Right cardiac atrium (tissue), 5 donors: Measurements from ENCODE around the gene ZFR2. TPM values are rescaled to one million over a fixed set of nuclear protein-coding genes. Genes with fewer than 3 reads are reported as not detected.
"Not testable (repeated sequence)": the region's sequence is repeated elsewhere in the genome, so short reads cannot be mapped to it uniquely, and the experiment has no call there.

Experiments
- ATAC-seq, 2 donors: fragments of 200-7000 bp; cut with Tn5 transposase; one replicate each; pipeline versions ENCODE4 v1.8.0 to v1.9.1; 2020; ENCODE audit warnings: moderate library complexity in 2 of 2, mild to moderate bottlenecking in 1 of 2
- DNase-seq, 3 donors: peaks; one replicate each; pipeline ENCODE4 v3.0.0-alpha.2; 2020
- H3K27ac ChIP-seq: one replicate; pipeline ENCODE4 v1.5.1; 2013; ENCODE audit warnings: mild to moderate bottlenecking, low read length, control low read depth, moderate library complexity
- H3K27me3 ChIP-seq: one replicate; pipeline ENCODE4 v1.6.1; 2013; ENCODE audit not compliant: control insufficient read depth, insufficient read depth
- H3K4me1 ChIP-seq: one replicate; pipeline ENCODE4 v1.6.1; 2013; ENCODE audit warnings: low read length; ENCODE audit not compliant: control insufficient read depth, insufficient read depth
- H3K4me3 ChIP-seq: one replicate; pipeline ENCODE4 v1.5.1; 2013; ENCODE audit warnings: low read length, control low read depth
- H3K9me3 ChIP-seq: one replicate; pipeline ENCODE4 v1.6.1; 2013; ENCODE audit warnings: low read length; ENCODE audit not compliant: control insufficient read depth
- WGBS: extraction: QIAGEN DNeasy Blood & Tissue Kit; methylation state at CpG from one replicate; pipeline ENCODE4 v1.1.7; 2013; 5-methylcytosine and 5-hydroxymethylcytosine counted together
- intact Hi-C, 4 donors: fragments of 100-400 bp; cut with DNase I; formaldehyde crosslinking; loops; one replicate each; pipeline versions ENCODE4 v1.11.0 to v1.14.0; 2022 to 2023
- polyA plus RNA-seq: library from polyadenylated mRNA; stranded (reverse); fragments of 200-250 nt; gene quantifications from one replicate; pipeline ENCODE4 v1.2.3, GENCODE V29; 2013
- total RNA-seq, 4 donors: library from RNA; stranded (reverse); fragmentation: NEBNext Ultra II Directional; extraction: Animal tissue kit (Norgen Biotek cat#: 25700); gene quantifications; one replicate each; pipeline ENCODE4 v1.2.1, GENCODE V29; 2021
- donor health status: healthy with polysubstance abuse.
- donor health status: DM: no; HTN: yes; CAD: no.
- donor health status: DM: no; HTN: no; CAD: no.
- donor health status: DM: no; HTN: yes; CAD: no; lungs with severe emphysema.
- donor health status: DM: yes; HTN: yes; CAD: no.

ZFR2 gene
- total and polyA plus RNA-seq, 5 donors, result 0.36 to 0.86 (median 0.76) TPM

- intact Hi-C loops, result no loop called here
- no peaks in the 10 kb centered on the region for H3K27me3 ChIP-seq
- DNase-seq, result peak in 1 of 3 donors; percentile 45
- peaks cover 3% of the 10 kb centered on the region for H3K4me1 ChIP-seq
- WGBS, result 84% methylated on average over 7 of the region's 7 CpGs
- no peak for ATAC-seq
- H3K27ac ChIP-seq, result no peak overlapping the region
- H3K4me3 ChIP-seq, result no peak overlapping the region
- H3K9me3 ChIP-seq, result no peaks in the 10 kb centered on the region
Observed at GRCh38 chr19:3766520-3766919, 102.3 kb downstream of the ZFR2 start.

DNA sequence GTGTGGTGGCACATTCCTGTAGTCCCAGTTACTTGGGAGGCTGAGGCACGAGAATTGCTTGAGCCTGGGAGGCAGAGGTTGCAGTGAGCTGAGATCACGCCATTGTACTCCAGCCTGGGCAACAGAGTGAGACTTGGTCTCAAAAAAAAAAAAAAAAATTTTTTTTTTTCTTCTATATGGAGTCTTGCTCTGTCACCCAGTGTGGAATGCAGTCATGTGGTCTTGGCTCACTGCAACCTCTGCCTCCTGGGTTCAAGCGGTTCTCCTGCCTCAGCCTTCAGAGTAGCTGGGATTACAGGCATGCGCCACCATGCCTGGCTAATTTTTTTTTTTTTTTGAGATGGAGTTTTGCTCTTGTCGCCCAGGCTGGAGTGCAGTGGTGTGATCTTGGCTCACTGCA lies 103.1 kb downstream of the ZFR2 start:
- H3K9me3 ChIP-seq, H3K27me3 ChIP-seq, H3K4me1 ChIP-seq, H3K4me3 ChIP-seq, H3K27ac ChIP-seq, ATAC-seq, intact Hi-C loops: not testable (repeated sequence)
- peak in 1 of 3 donors; percentile 2 for DNase-seq
- WGBS, result 95% methylated on average over 5 of the region's 5 CpGs

GRCh38 chr19:3765121-3765520 lies 103.7 kb downstream of the ZFR2 start:
- Histone ChIP-seq H3K4me3 (no peak overlapping the region), H3K4me1 (peaks cover 3% of the 10 kb centered on the region), H3K9me3 (no peaks in the 10 kb centered on the region), H3K27ac (no peak overlapping the region), H3K27me3 (no peaks in the 10 kb centered on the region)
- DNase-seq, result peak in 1 of 3 donors; percentile 37
- WGBS, result 91% methylated on average over 12 of the region's 12 CpGs
- intact Hi-C loops, result no loop called here
- no peak for ATAC-seq

DNA sequence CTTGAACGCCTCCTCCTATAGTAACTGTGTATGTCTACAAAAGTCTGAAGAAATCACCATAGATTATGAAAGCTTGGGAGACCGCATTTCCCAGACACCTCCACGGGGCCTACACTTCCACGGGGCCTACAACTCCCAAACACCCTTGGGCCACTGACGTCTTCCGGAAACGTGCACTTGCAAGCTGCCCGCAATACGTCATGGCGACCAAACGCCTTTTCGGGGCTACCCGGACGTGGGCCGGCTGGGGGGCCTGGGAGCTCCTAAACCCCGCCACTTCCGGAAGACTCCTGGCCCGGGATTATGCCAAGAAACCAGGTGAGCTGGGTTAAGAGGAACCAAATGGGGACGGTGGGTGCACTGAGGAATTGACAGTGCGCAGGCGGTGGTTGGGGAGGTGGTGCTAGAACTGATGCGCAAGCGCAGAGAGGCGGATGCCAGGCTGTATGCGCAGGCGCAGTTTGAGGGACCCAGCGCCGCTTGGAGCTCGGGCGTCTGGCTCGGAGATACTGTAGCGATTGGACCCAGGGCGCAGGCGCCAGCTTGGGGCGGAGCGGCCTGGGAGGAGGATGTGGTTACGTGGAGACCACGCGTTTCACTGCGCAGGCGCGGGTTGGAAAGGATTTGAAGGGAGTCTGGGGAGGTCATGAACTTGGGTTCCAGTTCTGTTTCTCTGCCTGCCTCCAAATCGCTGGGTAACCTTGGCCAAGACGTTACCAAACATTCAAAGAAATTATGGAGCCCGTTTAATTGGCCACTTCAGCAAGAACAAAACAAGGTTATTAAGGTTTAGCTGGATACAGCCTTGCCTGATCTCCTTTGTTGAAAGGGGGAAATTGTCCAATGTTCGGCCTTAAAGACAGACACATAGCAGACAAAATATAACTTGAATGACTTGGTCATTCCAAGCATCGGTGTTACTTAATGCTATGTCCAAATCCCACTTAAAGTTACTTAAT lies 106.1 kb downstream of the ZFR2 start, which contains the start of gene MRPL54:
Gene MRPL54, plus strand, starts transcription at position 182 of the 959 bp plus-strand sequence. Its CDS starts 19 bp downstream, at position 201.
- peaks cover 3% of the 10 kb centered on the region for H3K4me1 ChIP-seq
- peak; percentile 96 for ATAC-seq

DNA sequence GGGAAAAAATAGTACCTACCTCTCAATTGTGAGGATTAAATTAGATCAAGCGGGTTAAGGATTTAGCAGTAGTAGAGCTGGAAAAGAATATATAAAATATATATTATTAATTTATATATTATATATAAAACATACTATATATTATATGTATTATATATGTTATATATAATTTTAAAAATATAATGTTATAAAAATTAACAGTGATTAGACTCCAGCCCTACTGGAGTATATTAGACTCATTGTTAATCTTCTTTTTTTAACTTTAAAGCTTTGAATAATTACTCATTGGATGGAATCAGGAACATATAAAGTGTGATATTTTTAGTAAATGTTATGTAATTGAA lies 106.7 kb downstream of the ZFR2 start:
- Histone ChIP-seq H3K4me3 (no peak overlapping the region), H3K4me1 (peaks cover 3% of the 10 kb centered on the region), H3K9me3 (no peaks in the 10 kb centered on the region), H3K27me3 (no peaks in the 10 kb centered on the region), H3K27ac (peak overlapping the region; percentile 89)
- 55% methylated on average over 1 of the region's 1 CpG for WGBS
- ATAC-seq, result no peak
- DNase-seq, result no peak
- intact Hi-C loops, result no loop called here

More for the DNA sequence above, 106.1 kb downstream of the ZFR2 start, which contains the start of gene MRPL54:
- DNase-seq, result peak; percentile 99 to 100 (median 100)
- 4% methylated on average over 47 of the region's 47 CpGs for WGBS
- intact Hi-C loops, result no loop called here
- Histone ChIP-seq H3K4me3 (peak within 1 kb of the TSS; percentile 85), H3K27ac (peak within 1 kb of the TSS; percentile 100), H3K9me3 (no peaks in the 10 kb centered on the region), H3K27me3 (no peaks in the 10 kb centered on the region)

- intact Hi-C loops, result no loop called here
- Histone ChIP-seq H3K4me1 (peaks cover 3% of the 10 kb centered on the region), H3K4me3 (peak within 1 kb of the TSS; percentile 85), H3K27ac (peak within 1 kb of the TSS; percentile 100), H3K27me3 (no peaks in the 10 kb centered on the region), H3K9me3 (no peaks in the 10 kb centered on the region)
- ATAC-seq (peak; percentile 67 to 72), DNase-seq (peak; percentile 93 to 98 (median 98))
- 2% methylated on average over 45 of the region's 45 CpGs for WGBS
Observed at GRCh38 chr19:3761382-3762129, 107.3 kb downstream of the ZFR2 start, which contains the start of gene APBA3. Gene APBA3, minus strand, starts transcription at chr19:3761692. Its CDS starts 1,428 bp downstream, at chr19:3760264.

DNA sequence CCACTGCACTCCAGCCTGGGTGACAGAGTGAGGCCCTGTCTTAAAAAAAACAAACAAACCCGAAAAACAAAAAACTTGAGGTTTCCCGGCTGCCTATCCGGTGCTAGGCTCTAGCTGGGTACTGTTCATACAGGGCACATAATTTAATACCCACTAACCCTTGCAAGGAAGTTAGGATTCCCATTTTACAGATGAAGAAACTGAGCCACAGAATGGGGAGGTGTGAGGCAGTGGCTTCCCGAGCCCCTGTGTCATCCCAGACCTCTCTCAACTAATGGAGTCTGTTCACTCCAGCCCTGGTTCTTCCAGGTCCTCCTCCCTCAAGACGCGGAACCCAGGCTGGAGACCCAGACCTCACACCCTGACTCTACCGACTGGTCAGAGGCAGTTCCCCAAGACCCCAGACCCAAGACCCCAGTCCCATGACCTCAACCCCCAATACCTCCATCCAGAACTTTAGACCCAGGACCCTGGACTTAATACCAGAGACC lies 107.9 kb downstream of the ZFR2 start:
- peak overlapping the region; percentile 73 for H3K27ac ChIP-seq
- H3K4me3 ChIP-seq, result peak overlapping the region; percentile 85
- no peaks in the 10 kb centered on the region for H3K27me3 ChIP-seq
- no peaks in the 10 kb centered on the region for H3K9me3 ChIP-seq
- DNase-seq (peak in 2 of 3 donors; percentile 31 to 39), ATAC-seq (no peak)
- intact Hi-C loops, result no loop called here
- 31% methylated on average over 7 of the region's 7 CpGs for WGBS
- peaks cover 3% of the 10 kb centered on the region for H3K4me1 ChIP-seq

DNA sequence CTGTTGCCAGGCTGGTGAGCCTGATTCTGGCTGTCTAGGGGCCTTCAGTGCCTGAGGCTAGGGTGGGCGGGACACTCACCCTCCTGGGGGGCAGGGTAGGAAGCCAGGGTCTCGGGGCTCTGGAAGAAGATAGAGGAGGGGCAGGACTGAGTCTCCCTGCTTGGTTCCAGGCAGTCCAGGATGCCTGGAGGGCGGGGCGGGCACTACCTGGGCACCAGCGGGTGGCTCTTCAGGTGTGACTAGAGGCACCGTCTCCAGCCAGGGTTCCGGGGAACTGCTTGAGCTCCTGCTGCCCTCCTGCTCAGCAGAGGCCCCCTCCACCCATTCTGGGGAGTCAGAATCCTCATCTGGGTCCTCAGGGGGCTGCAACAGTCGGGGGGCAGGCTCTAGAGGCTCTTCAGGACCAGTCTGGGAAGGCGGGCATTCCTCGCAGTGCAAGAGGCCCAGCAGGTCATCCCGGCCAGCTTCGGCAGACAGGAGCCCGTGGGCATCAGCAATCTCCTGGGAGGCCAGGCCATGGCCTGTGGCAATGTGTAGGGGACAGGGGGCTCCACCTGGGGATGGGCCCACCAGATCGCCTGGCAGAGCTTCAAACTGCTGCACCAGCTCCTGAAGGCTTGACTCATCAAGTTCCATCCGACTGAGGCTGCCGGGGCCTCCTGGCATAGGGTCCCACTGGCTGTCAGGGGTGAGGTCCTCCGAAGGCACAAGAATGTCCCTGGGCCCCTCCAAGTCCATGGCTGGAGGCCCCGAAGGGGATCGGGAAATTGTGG lies 109.2 kb downstream of the ZFR2 start:
- no peak overlapping the region for H3K4me3 ChIP-seq
- WGBS, result 85% methylated on average over 19 of the region's 19 CpGs
- H3K4me1 ChIP-seq, result peaks cover 3% of the 10 kb centered on the region
- DNase-seq (peak in 2 of 3 donors; percentile 42 to 49), ATAC-seq (no peak)
- no peak overlapping the region for H3K27ac ChIP-seq
- intact Hi-C loops, result no loop called here
- no peaks in the 10 kb centered on the region for H3K27me3 ChIP-seq
- H3K9me3 ChIP-seq, result no peaks in the 10 kb centered on the region

GRCh38 chr19:3758297-3758696 lies 110.5 kb downstream of the ZFR2 start:
- H3K9me3 ChIP-seq, H3K4me1 ChIP-seq, ATAC-seq, H3K4me3 ChIP-seq, intact Hi-C loops, H3K27me3 ChIP-seq, H3K27ac ChIP-seq: not testable (repeated sequence)
- WGBS, result over 99% methylated on average over 13 of the region's 13 CpGs
- DNase-seq, result peak in 2 of 3 donors; percentile 9 to 12

- H3K27me3 ChIP-seq, intact Hi-C loops, H3K27ac ChIP-seq, H3K4me1 ChIP-seq, ATAC-seq, H3K9me3 ChIP-seq, H3K4me3 ChIP-seq: not testable (repeated sequence)
- WGBS, result 95% methylated on average over 7 of the region's 7 CpGs
- peak in 1 of 3 donors; percentile 9 for DNase-seq
Observed at GRCh38 chr19:3757705-3758104, 111.1 kb downstream of the ZFR2 start.
